SK-N-SH (cell line): ENCODE data around the gene TTC17. TPM values are rescaled to one million over a fixed set of nuclear protein-coding genes. Genes with fewer than 3 reads are reported as not detected.

Experiments used
- CTCF ChIA-PET: fragments of 300-600, 350-600 bp; formaldehyde crosslinking; extraction: SDS; loops from one replicate; lab custom pipeline; 2021; lab: Yijun Ruan, JAX
- POLR2A ChIA-PET: fragments of 350-600 bp; sonication (Branson Sonifier 250); formaldehyde crosslinking; extraction: SDS; loops from one replicate; lab custom pipeline; 2020; ENCODE audit warnings: antibody characterized with exemption, inconsistent platforms; lab: Yijun Ruan, JAX
- DNase-seq: peaks from one replicate; pipeline ENCODE4 v3.0.0; 2012
- H2AFZ ChIP-seq: fragments of 200-600 bp; sonication (generic); 2 replicates; pipeline ENCODE4 v1.8.1; 2016; ENCODE audit warnings: antibody characterized with exemption, mild to moderate bottlenecking, low read depth
- H3F3A ChIP-seq: fragments of 200-600 bp; sonication (generic); replicated peaks from 2 replicates; pipeline ENCODE3; 2016; ENCODE audit warnings: antibody characterized with exemption, mild to moderate bottlenecking; ENCODE audit not compliant: insufficient read depth
- H3K27ac ChIP-seq, 2 experiments: fragments of 200-500 bp in 1 of 2; fragments of 200-600 bp in 1 of 2; sonication (Bioruptor generic) in 1 of 2; sonication (generic), shearing (Covaris generic) in 1 of 2; 2 replicates each; pipeline versions ENCODE4 v1.5.1 to v1.6.1; 2014 to 2016; ENCODE audit warnings: low read depth in 2 of 2, inconsistent platforms in 1 of 2, low read length in 1 of 2, mild to moderate bottlenecking in 1 of 2, mixed read lengths in 1 of 2
- H3K27me3 ChIP-seq: fragments of 200-600 bp; sonication (generic), shearing (Covaris generic); 2 replicates; pipeline ENCODE4 v1.6.1; 2016; ENCODE audit warnings: mixed run types; ENCODE audit not compliant: insufficient read depth
- H3K36me3 ChIP-seq, 2 experiments: fragments of 200-500 bp in 1 of 2; fragments of 200-600 bp in 1 of 2; sonication (Bioruptor generic) in 1 of 2; sonication (generic) in 1 of 2; replicated peaks in 1 of 2; 2 replicates each; pipeline versions ENCODE3 to v1.5.1; 2014 to 2016; ENCODE audit warnings: low read length in 1 of 2, mild to moderate bottlenecking in 1 of 2; ENCODE audit not compliant: insufficient read depth in 2 of 2, control insufficient read depth in 1 of 2
- H3K4me1 ChIP-seq, 2 experiments: fragments of 200-500 bp in 1 of 2; fragments of 200-600 bp in 1 of 2; sonication (Bioruptor generic) in 1 of 2; sonication (generic), shearing (Covaris generic) in 1 of 2; 2 replicates each; pipeline versions ENCODE4 v1.5.1 to v1.6.1; 2014 to 2016; ENCODE audit warnings: low read depth in 1 of 2, low read length in 1 of 2, mixed run types in 1 of 2; ENCODE audit not compliant: insufficient read depth in 2 of 2, control insufficient read depth in 1 of 2
- H3K4me2 ChIP-seq: fragments of 200-600 bp; sonication (generic), shearing (Covaris generic); 2 replicates; pipeline ENCODE4 v1.6.1; 2017; ENCODE audit warnings: mixed run types
- H3K4me3 ChIP-seq, 2 experiments: fragments of 200-500 bp in 1 of 2; fragments of 200-600 bp in 1 of 2; sonication (Bioruptor generic) in 1 of 2; sonication (generic), shearing (Covaris generic) in 1 of 2; 2 replicates each; pipeline versions ENCODE4 v1.5.1 to v1.8.1; 2014 to 2016; ENCODE audit warnings: low read depth in 2 of 2, inconsistent platforms in 1 of 2, low read length in 1 of 2, mild to moderate bottlenecking in 1 of 2, mixed read lengths in 1 of 2, moderate library complexity in 1 of 2
- H3K79me2 ChIP-seq: fragments of 200-600 bp; sonication (generic); 2 replicates; pipeline ENCODE4 v1.8.1; 2017; ENCODE audit warnings: mild to moderate bottlenecking; ENCODE audit not compliant: insufficient read depth
- H3K9ac ChIP-seq: fragments of 200-600 bp; sonication (generic); 2 replicates; pipeline ENCODE4 v1.6.1; 2017; ENCODE audit warnings: mixed run types
- H3K9me2 ChIP-seq: fragments of 200-600 bp; sonication (generic); 2 replicates; pipeline ENCODE4 v1.6.1; 2017; ENCODE audit warnings: mixed run types
- H3K9me3 ChIP-seq: fragments of 200-600 bp; sonication (generic); 2 replicates; pipeline ENCODE4 v1.6.1; 2017; ENCODE audit warnings: mixed run types, mild to moderate bottlenecking, moderate library complexity
- H4K20me1 ChIP-seq: fragments of 200-600 bp; sonication (generic); 2 replicates; pipeline ENCODE4 v1.6.1; 2017; ENCODE audit warnings: mild to moderate bottlenecking, mixed run types; ENCODE audit not compliant: insufficient read depth
- ELF1 ChIP-seq: IDR thresholded peaks from 2 replicates; pipeline ENCODE4 v1.4.0; 2012
- EP300 ChIP-seq, 2 experiments: IDR thresholded peaks; 2 replicates each; pipeline versions ENCODE4 v1.4.0 to v1.6.1; 2012; ENCODE audit warnings: borderline replicate concordance in 1 of 2, low read depth in 1 of 2, low read length in 1 of 2
- FOXJ3 ChIP-seq: sonication (generic); formaldehyde crosslinking; IDR thresholded peaks from 2 replicates; pipeline ENCODE4 v1.5.1; 2020; ENCODE audit warnings: mild to moderate bottlenecking, missing genetic modification reagents
- JUND ChIP-seq: IDR thresholded peaks from 2 replicates; pipeline ENCODE4 v1.4.0; 2012
- MXI1 ChIP-seq: IDR thresholded peaks from 2 replicates; pipeline ENCODE4 v1.6.1; 2012; ENCODE audit warnings: mild to moderate bottlenecking, low read depth, low read length, improper control_type of control experiment
- NRF1 ChIP-seq: IDR thresholded peaks from 2 replicates; pipeline ENCODE4 v1.6.1; 2012; ENCODE audit warnings: low read depth, mild to moderate bottlenecking, low read length
- RAD21 ChIP-seq: IDR thresholded peaks from 2 replicates; pipeline ENCODE4 v1.6.1; 2012; ENCODE audit warnings: mild to moderate bottlenecking, low read length
- RCOR1 ChIP-seq: fragments of 150-350 bp; IDR thresholded peaks from 2 replicates; pipeline ENCODE4 v1.6.1; 2017; ENCODE audit warnings: antibody characterized with exemption, low read length
- RXRA ChIP-seq: IDR thresholded peaks from 2 replicates; pipeline ENCODE4 v1.4.0; 2012; ENCODE audit warnings: low read depth, mild to moderate bottlenecking, borderline replicate concordance
- SIN3A ChIP-seq: IDR thresholded peaks from 2 replicates; pipeline ENCODE4 v1.6.1; 2012; ENCODE audit warnings: low read depth, mild to moderate bottlenecking, low read length, moderate library complexity, borderline replicate concordance
- SMC3 ChIP-seq: IDR thresholded peaks from 2 replicates; pipeline ENCODE4 v1.6.1; 2012; ENCODE audit warnings: low read depth, low read length, improper control_type of control experiment
- TAF1 ChIP-seq: IDR thresholded peaks from 2 replicates; pipeline ENCODE4 v1.6.1; 2012; ENCODE audit warnings: low read depth, mild to moderate bottlenecking, low read length, moderate library complexity, borderline replicate concordance
- TEAD4 ChIP-seq: IDR thresholded peaks from 2 replicates; pipeline ENCODE4 v1.4.0; 2012; ENCODE audit warnings: mild to moderate bottlenecking, borderline replicate concordance; ENCODE audit not compliant: insufficient read depth
- YY1 ChIP-seq: IDR thresholded peaks from 2 replicates; pipeline ENCODE4 v1.4.0; 2012; ENCODE audit warnings: low read depth, mild to moderate bottlenecking
- WGBS: methylation state at CpG from one replicate; pipeline ENCODE4 v1.1.6; 2017; ENCODE audit warnings: low lambda C conversion rate; 5-methylcytosine and 5-hydroxymethylcytosine counted together
- polyA plus RNA-seq, 3 experiments: library from polyadenylated mRNA; depleted of rRNA; stranded (reverse); fragments of >200 nt; gene quantifications; 2 replicates each; pipeline ENCODE4 v1.2.3, GENCODE V29; 2012
- TF ChIP-seq, protein P1 (sequence below): fragments of 150-350 bp; IDR thresholded peaks from 2 replicates; pipeline ENCODE4 v1.6.1; 2016; ENCODE audit warnings: mild to moderate bottlenecking, low read depth, low read length
- TF ChIP-seq, protein P2 (sequence below): IDR thresholded peaks from 2 replicates; pipeline ENCODE4 v1.4.0; 2012; ENCODE audit warnings: low read depth, borderline replicate concordance
- TF ChIP-seq, protein P3 (sequence below): fragments of 200-600 bp; sonication (generic); IDR thresholded peaks from 2 replicates; pipeline ENCODE4 v1.6.1; 2017; ENCODE audit warnings: antibody characterized with exemption, mild to moderate bottlenecking, moderate library complexity

TTC17 gene
- polyA plus RNA-seq, 1 of the 3 experiments (the other 2 are of a cell fraction), result 66.0 TPM

DNA sequence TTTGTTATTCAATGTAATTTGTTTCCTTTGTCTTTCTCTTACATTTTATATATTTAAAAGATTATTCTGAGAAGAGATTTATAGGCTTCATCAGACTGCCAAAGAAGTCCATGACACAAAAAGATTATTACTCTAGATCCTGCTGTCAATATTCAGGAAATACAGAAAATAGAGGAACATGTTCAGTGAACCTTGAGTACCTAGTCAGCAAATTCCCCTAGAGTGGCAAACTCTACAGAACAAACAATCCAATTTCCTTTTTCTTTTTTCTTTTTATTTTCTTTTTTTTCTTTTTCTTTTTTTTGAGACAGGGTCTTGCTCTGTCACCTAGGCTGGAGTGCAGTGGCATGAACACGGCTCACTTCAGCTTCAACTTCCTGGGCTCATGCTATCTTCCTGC is 23.9 kb downstream of the TTC17 start:
- ChIA-PET CTCF (no interaction called here), POLR2A (interaction anchor here (0.7 kb wide), 1 partner anchor 1302 kb away, joined by 5 read pairs; no protein-coding TSS in a partner anchor)
- Histone ChIP-seq H3K27me3 (no peaks in the 10 kb centered on the region), H3K4me1 (no peaks in the 10 kb centered on the region), H3K4me2 (no peak overlapping the region), H3F3A (peaks cover 4% of the 10 kb centered on the region), H3K27ac (no peak overlapping the region), H3K79me2 (peaks cover 45% of the 10 kb centered on the region), H3K9ac (no peak overlapping the region), H3K9me2 (no peaks in the 10 kb centered on the region), H3K36me3 (peaks cover 41 to 59% of the 10 kb centered on the region in 2 experiments), H3K9me3 (no peaks in the 10 kb centered on the region; the same call in 1 of the 2 replicates), H4K20me1 (no peaks in the 10 kb centered on the region; the same call in 1 of the 2 replicates), H3K4me3 (no peak overlapping the region), H2AFZ (no peak overlapping the region)
- DNase-seq, result no peak
- 100% methylated on average over 1 of the region's 1 CpG for WGBS
- TF ChIP-seq, protein P1, sequence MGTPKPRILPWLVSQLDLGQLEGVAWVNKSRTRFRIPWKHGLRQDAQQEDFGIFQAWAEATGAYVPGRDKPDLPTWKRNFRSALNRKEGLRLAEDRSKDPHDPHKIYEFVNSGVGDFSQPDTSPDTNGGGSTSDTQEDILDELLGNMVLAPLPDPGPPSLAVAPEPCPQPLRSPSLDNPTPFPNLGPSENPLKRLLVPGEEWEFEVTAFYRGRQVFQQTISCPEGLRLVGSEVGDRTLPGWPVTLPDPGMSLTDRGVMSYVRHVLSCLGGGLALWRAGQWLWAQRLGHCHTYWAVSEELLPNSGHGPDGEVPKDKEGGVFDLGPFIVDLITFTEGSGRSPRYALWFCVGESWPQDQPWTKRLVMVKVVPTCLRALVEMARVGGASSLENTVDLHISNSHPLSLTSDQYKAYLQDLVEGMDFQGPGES, result no peak
- TF ChIP-seq YY1, result no peak
- TF ChIP-seq, protein P2, sequence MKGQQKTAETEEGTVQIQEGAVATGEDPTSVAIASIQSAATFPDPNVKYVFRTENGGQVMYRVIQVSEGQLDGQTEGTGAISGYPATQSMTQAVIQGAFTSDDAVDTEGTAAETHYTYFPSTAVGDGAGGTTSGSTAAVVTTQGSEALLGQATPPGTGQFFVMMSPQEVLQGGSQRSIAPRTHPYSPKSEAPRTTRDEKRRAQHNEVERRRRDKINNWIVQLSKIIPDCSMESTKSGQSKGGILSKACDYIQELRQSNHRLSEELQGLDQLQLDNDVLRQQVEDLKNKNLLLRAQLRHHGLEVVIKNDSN, result no peak
- no peak for TF ChIP-seq SMC3

- Histone ChIP-seq H3K9me2 (no peaks in the 10 kb centered on the region), H3F3A (peaks cover 4% of the 10 kb centered on the region), H3K9ac (no peak overlapping the region), H3K36me3 (peaks cover 35 to 59% of the 10 kb centered on the region in 2 experiments), H3K9me3 (no peaks in the 10 kb centered on the region; the same call in 1 of the 2 replicates), H3K27me3 (no peaks in the 10 kb centered on the region), H3K4me2 (no peak overlapping the region), H4K20me1 (no peaks in the 10 kb centered on the region), H3K79me2 (peaks cover 41% of the 10 kb centered on the region), H3K4me3 (no peak overlapping the region), H2AFZ (no peak overlapping the region), H3K4me1 (no peaks in the 10 kb centered on the region), H3K27ac (no peak overlapping the region)
- WGBS, result 95% methylated on average over 5 of the region's 5 CpGs
- TF ChIP-seq JUND, result no peak
- TF ChIP-seq RCOR1, result no peak
- no peak for TF ChIP-seq RAD21
- TF ChIP-seq EP300 (IDR thresholded peaks at IDR 0.05; ENCODE audit: borderline replicate concordance in 1 of 2, low read depth in 1 of 2, low read length in 1 of 2), result no peak
- TF ChIP-seq SIN3A, result no peak
- TF ChIP-seq TAF1, result no peak
- TF ChIP-seq FOXJ3 (CRISPR knock-in tag), result no peak
- no peak for TF ChIP-seq MXI1
- no peak for TF ChIP-seq NRF1
- TF ChIP-seq, protein P3, sequence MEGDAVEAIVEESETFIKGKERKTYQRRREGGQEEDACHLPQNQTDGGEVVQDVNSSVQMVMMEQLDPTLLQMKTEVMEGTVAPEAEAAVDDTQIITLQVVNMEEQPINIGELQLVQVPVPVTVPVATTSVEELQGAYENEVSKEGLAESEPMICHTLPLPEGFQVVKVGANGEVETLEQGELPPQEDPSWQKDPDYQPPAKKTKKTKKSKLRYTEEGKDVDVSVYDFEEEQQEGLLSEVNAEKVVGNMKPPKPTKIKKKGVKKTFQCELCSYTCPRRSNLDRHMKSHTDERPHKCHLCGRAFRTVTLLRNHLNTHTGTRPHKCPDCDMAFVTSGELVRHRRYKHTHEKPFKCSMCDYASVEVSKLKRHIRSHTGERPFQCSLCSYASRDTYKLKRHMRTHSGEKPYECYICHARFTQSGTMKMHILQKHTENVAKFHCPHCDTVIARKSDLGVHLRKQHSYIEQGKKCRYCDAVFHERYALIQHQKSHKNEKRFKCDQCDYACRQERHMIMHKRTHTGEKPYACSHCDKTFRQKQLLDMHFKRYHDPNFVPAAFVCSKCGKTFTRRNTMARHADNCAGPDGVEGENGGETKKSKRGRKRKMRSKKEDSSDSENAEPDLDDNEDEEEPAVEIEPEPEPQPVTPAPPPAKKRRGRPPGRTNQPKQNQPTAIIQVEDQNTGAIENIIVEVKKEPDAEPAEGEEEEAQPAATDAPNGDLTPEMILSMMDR, result no peak
- TF ChIP-seq ELF1, result no peak
- no peak for TF ChIP-seq SMC3
- TF ChIP-seq, protein P2, result no peak
- TF ChIP-seq RXRA, result no peak
- no peak for TF ChIP-seq TEAD4
- DNase-seq, result no peak
- POLR2A ChIA-PET, result no interaction called here
- CTCF ChIA-PET, result interaction anchor here (1.0 to 1.6 kb wide), 2 partner anchors 32 to 34 kb away, joined by 3 to 5 read pairs; no protein-coding TSS in a partner anchor
These were observed 25.7 kb downstream of the TTC17 start for GRCh38 chr11:43384393-43384792.
